Spleen (tissue), 11 donors: ENCODE measurements around the gene ECD. TPM values are rescaled to one million over a fixed set of nuclear protein-coding genes. Genes with fewer than 3 reads are reported as not detected.

Source experiments
- DNase-seq: peaks from one replicate; pipeline ENCODE4 v3.0.0-alpha.2; 2020
- H3K27ac ChIP-seq, 8 donors: fragments of 200-600 bp; sonication (generic) in 7 of 8; 1 replicate in 4 of 8; 2 replicates in 4 of 8; pipeline versions ENCODE4 v1.5.0 to v1.8.0; 2016 to 2021; ENCODE audit warnings: inconsistent platforms in 4 of 8, mild to moderate bottlenecking in 4 of 8, moderate library complexity in 1 of 8
- H3K27me3 ChIP-seq, 7 donors: fragments of 200-600 bp; sonication (generic) in 6 of 7; replicated peaks in 1 of 7; 1 replicate in 4 of 7; 2 replicates in 3 of 7; pipeline versions ENCODE4 v1.5.0 to v1.8.0; 2016 to 2021; ENCODE audit warnings: inconsistent platforms in 3 of 7, mild to moderate bottlenecking in 1 of 7
- H3K36me3 ChIP-seq, 6 donors: fragments of 200-600 bp; sonication (generic) in 5 of 6; 1 replicate in 4 of 6; 2 replicates in 2 of 6; pipeline versions ENCODE4 v1.5.0 to v1.8.0; 2016 to 2021; ENCODE audit warnings: inconsistent platforms in 2 of 6
- H3K4me1 ChIP-seq, 6 donors: fragments of 200-600 bp; sonication (generic) in 5 of 6; 1 replicate in 3 of 6; 2 replicates in 3 of 6; pipeline versions ENCODE4 v1.5.0 to v1.8.0; 2016 to 2021; ENCODE audit warnings: inconsistent platforms in 3 of 6
- H3K4me3 ChIP-seq, 8 donors: fragments of 200-600 bp; sonication (generic) in 7 of 8; 1 replicate in 4 of 8; 2 replicates in 4 of 8; pipeline versions ENCODE4 v1.5.0 to v1.8.0; 2016 to 2021; ENCODE audit warnings: inconsistent platforms in 4 of 8, mild to moderate bottlenecking in 4 of 8, moderate library complexity in 2 of 8
- H3K9me3 ChIP-seq, 8 donors: fragments of 200-600 bp; sonication (generic) in 7 of 8; 1 replicate in 4 of 8; 2 replicates in 4 of 8; pipeline versions ENCODE4 v1.5.0 to v1.8.0; 2016 to 2021; ENCODE audit warnings: inconsistent platforms in 4 of 8
- POLR2A ChIP-seq, 3 donors: fragments of 450-650 bp; IDR thresholded peaks; one replicate each; pipeline ENCODE4 v1.5.1; 2017; ENCODE audit warnings: antibody characterized with exemption in 3 of 3, mild to moderate bottlenecking in 1 of 3
- POLR2AphosphoS5 ChIP-seq, 3 donors: sonication (generic); formaldehyde crosslinking; IDR thresholded peaks; one replicate each; pipeline ENCODE4 v1.5.1; 2017; ENCODE audit warnings: antibody characterized with exemption in 3 of 3
- WGBS, 5 donors: extraction: QIAGEN DNeasy Blood & Tissue Kit in 3 of 5; methylation state at CpG; one replicate each; pipeline versions ENCODE4 v1.1.5 to v1.1.7; 2013 to 2018; 5-methylcytosine and 5-hydroxymethylcytosine counted together
- intact Hi-C: fragments of 100-400 bp; cut with DNase I; formaldehyde crosslinking; loops from one replicate; pipeline ENCODE4 v1.15.0; 2023; ENCODE audit warnings: low total_unique reads
- polyA plus RNA-seq, 3 donors: library from polyadenylated mRNA; stranded (reverse); fragments of 200-250 nt; gene quantifications; one replicate each; pipeline ENCODE4 v1.2.1, GENCODE V29; 2013
- total RNA-seq, 7 donors: library from RNA; depleted of rRNA in 3 of 7; stranded (reverse); fragments of >200 nt in 3 of 7; fragmentation: NEBNext Ultra II Directional in 4 of 7; extraction: Animal tissue kit (Norgen Biotek cat#: 25700) in 4 of 7; gene quantifications; one replicate each; pipeline versions ENCODE4 v1.1.0 to v1.2.1, GENCODE V29; 2016 to 2021
- TF ChIP-seq, protein P1 (sequence below), 11 experiments: fragments of 200-600 bp in 7 of 11; fragments of 450-650 bp in 4 of 11; sonication (generic) in 4 of 11; IDR thresholded peaks in 8 of 11; conservative IDR thresholded peaks in 3 of 11; 1 replicate in 7 of 11; 2 replicates in 4 of 11; pipeline versions ENCODE4 v1.4.0 to v1.8.0; 2016 to 2021; ENCODE audit warnings: antibody characterized with exemption in 11 of 11, inconsistent platforms in 4 of 11, mild to moderate bottlenecking in 1 of 11
- donor health status: healthy with polysubstance abuse.
- donor health status: DM: no; HTN: no; CAD: no; lungs with moderate emphysema.
- donor health status: DM: no; HTN: no; CAD: no.
- donor health status: Bipolar disorder and iron deficiency.
- donor health status: healthy.
- donor health status: DM: no; HTN: no; CAD: no.
- donor health status: DM: yes; HTN: yes; CAD: no.

Gene ECD
- total and polyA plus RNA-seq, 10 donors: 7.3 to 37.8 (median 28.1) TPM

DNA sequence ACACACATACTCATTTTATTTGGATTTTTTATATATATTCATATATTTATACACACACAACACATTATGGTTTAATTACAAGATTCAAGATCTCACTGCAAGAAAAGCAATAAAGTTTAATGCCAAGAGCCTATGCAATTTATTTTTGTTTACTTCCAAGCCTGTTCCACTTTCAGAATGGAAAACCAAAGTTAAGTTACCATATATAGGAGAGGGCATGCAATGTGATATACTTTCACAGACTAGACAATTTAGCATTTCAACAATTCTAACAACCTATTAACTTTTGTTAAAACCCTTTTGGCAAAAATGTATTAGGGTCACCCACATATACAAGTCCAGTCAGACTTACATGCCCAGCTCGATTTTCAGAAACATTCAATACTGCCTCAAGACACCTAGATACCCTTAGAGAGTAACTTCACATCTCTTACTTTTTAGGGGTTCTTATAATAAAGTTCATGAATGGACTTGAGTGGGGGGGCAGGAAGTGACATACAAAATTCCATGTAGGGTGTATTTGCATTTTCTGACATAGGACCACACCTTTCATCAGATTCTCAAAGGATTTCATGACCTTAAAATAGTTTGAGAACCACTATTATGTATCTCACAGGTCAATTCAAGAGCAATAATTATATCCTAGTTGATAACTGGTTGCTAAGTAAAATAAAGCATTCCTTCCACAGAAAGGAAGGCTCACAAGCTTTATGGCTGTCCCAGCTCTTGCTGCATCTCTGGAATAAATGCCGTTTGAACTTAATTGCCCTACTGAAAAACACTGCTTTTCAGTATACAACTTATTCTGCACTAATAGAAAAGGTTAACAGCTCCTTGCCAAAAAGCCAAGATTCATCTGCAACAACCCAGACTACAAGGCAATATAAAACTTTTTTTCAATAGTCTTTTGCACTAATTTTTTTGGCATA lies 73.6 kb downstream of the ECD start:
- Histone ChIP-seq H3K4me1 (peaks cover 13 to 53% (median 28%) of the 10 kb centered on the region in 6 donors), H3K27ac (peak overlapping the region in 4 of 8 donors; percentile 21 to 97 (median 94)), H3K9me3 (no peaks in the 10 kb centered on the region), H3K27me3 (no peaks in the 10 kb centered on the region), H3K36me3 (peaks cover 0 to 7% (median 0%) of the 10 kb centered on the region in 6 donors), H3K4me3 (peak overlapping the region in 2 of 8 donors; percentile 86 to 99)
- no peak for DNase-seq
- 62 to 79% (median 71%) methylated on average over 2 of the region's 2 CpGs for WGBS, 5 donors
- intact Hi-C loops: loop anchor here (10.0 kb wide), 1 partner anchor 151 kb away; the partner anchor contains the start of gene DNAJC9
- TF ChIP-seq POLR2AphosphoS5 (IDR thresholded peaks at IDR 0.05) (no peak), POLR2A (IDR thresholded peaks at IDR 0.05) (no peak)
- TF ChIP-seq, protein P1, sequence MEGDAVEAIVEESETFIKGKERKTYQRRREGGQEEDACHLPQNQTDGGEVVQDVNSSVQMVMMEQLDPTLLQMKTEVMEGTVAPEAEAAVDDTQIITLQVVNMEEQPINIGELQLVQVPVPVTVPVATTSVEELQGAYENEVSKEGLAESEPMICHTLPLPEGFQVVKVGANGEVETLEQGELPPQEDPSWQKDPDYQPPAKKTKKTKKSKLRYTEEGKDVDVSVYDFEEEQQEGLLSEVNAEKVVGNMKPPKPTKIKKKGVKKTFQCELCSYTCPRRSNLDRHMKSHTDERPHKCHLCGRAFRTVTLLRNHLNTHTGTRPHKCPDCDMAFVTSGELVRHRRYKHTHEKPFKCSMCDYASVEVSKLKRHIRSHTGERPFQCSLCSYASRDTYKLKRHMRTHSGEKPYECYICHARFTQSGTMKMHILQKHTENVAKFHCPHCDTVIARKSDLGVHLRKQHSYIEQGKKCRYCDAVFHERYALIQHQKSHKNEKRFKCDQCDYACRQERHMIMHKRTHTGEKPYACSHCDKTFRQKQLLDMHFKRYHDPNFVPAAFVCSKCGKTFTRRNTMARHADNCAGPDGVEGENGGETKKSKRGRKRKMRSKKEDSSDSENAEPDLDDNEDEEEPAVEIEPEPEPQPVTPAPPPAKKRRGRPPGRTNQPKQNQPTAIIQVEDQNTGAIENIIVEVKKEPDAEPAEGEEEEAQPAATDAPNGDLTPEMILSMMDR (IDR thresholded peaks at IDR 0.05 in 8 of 11, conservative IDR thresholded peaks at IDR 0.05 in 3 of 11): no peak

DNA sequence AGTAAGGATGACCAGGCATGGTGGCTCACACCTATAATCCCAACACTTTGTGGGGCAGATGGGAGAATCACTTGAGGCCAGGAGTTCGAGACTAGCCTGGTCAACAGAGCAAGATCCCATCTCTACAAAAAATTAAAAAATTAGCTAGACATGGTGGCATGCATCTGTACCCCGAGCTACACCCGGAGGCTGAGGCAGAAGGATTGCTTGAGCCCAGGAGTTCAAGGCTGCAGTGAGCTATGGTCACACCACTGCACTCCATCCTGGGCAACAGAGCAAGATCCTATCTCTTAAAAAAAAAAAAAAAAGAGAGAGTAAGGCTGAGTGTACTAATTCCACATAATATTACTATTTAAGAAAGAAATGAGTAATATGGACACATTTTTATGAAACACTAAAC lies 75.0 kb downstream of the ECD start:
- H3K4me3 ChIP-seq: no peak overlapping the region
- peaks cover 13 to 56% (median 27%) of the 10 kb centered on the region in 6 donors for H3K4me1 ChIP-seq
- no peak for DNase-seq
- H3K27me3 ChIP-seq: no peaks in the 10 kb centered on the region
- intact Hi-C loops: loop anchor here (10.0 kb wide), 1 partner anchor 152 kb away; the partner anchor contains the start of gene DNAJC9
- peaks cover 0 to 7% (median 0%) of the 10 kb centered on the region in 6 donors for H3K36me3 ChIP-seq
- 96 to 99% (median 98%) methylated on average over 3 of the region's 3 CpGs for WGBS, 5 donors
- no peak overlapping the region for H3K27ac ChIP-seq
- TF ChIP-seq POLR2AphosphoS5 (IDR thresholded peaks at IDR 0.05) (no peak), POLR2A (IDR thresholded peaks at IDR 0.05) (no peak)
- TF ChIP-seq, protein P1 (IDR thresholded peaks at IDR 0.05 in 8 of 11, conservative IDR thresholded peaks at IDR 0.05 in 3 of 11): no peak
- no peaks in the 10 kb centered on the region for H3K9me3 ChIP-seq

DNA sequence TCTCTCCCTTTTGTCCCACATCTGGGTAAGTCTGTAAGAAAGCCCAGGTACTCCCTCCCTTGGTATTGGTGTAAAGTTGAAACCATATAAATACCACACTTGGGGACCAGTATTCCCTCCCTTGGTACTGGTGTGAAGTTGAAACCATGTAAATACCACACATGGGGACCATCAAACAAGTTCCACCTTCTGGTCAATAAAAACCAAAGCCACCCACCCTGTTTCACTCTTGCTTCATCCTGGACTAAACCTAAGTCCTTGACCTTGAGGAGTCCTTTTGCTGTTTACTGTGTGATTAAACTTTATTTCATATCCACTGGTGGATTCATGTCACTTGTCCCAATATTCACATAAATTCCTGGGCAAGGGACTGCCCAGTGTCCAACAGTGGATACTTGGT lies 79.5 kb downstream of the ECD start:
- peaks cover 0 to 42% (median 5%) of the 10 kb centered on the region in 6 donors for H3K4me1 ChIP-seq
- no peak for DNase-seq
- peaks cover 0 to 7% (median 0%) of the 10 kb centered on the region in 6 donors for H3K36me3 ChIP-seq
- H3K9me3 ChIP-seq: no peaks in the 10 kb centered on the region
- intact Hi-C loops: no loop called here
- H3K4me3 ChIP-seq: no peak overlapping the region
- H3K27me3 ChIP-seq: no peaks in the 10 kb centered on the region
- TF ChIP-seq, protein P1 (IDR thresholded peaks at IDR 0.05 in 8 of 11, conservative IDR thresholded peaks at IDR 0.05 in 3 of 11): no peak
- TF ChIP-seq POLR2A (IDR thresholded peaks at IDR 0.05) (no peak), POLR2AphosphoS5 (IDR thresholded peaks at IDR 0.05) (no peak)
- H3K27ac ChIP-seq: no peak overlapping the region

DNA sequence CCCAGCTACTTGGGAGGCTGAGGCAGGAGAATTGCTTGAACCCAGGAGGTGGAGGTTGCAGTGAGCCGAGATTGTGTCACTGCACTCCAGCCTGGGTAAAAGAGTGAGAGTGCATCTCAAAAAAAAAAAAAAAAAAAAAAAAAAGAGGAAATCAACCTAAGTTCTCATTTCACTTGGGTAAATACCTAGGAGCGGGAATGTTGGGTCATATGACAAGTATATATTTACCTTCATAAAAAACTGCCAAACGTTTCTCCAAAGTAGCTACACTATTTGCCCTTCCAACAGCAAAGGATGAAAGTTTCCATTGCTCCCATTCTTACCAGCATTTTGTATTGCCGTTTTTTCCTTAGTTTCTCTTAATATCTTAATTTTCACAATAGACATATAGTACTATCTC lies 81.0 kb downstream of the ECD start:
- no peak for DNase-seq
- H3K36me3 ChIP-seq: peaks cover 0 to 7% (median 0%) of the 10 kb centered on the region in 6 donors
- no peaks in the 10 kb centered on the region for H3K9me3 ChIP-seq
- WGBS, 5 donors: 67 to 80% (median 72%) methylated on average over 4 of the region's 4 CpGs
- intact Hi-C loops: no loop called here
- peaks cover 0 to 34% (median 4%) of the 10 kb centered on the region in 6 donors for H3K4me1 ChIP-seq
- H3K27ac ChIP-seq: no peak overlapping the region
- H3K4me3 ChIP-seq: no peak overlapping the region
- no peak for TF ChIP-seq POLR2AphosphoS5 (IDR thresholded peaks at IDR 0.05)
- TF ChIP-seq POLR2A (IDR thresholded peaks at IDR 0.05): no peak
- TF ChIP-seq, protein P1 (IDR thresholded peaks at IDR 0.05 in 8 of 11, conservative IDR thresholded peaks at IDR 0.05 in 3 of 11): no peak
- no peaks in the 10 kb centered on the region for H3K27me3 ChIP-seq
